Liver (tissue), 3 donors: ENCODE results near the gene MUSK.

Experiments used
- FOXA1 ChIP-seq: IDR thresholded peaks from 2 replicates; pipeline ENCODE4 v1.6.1; 2016; ENCODE audit warnings: antibody characterized with exemption
- FOXA2 ChIP-seq: IDR thresholded peaks from 2 replicates; pipeline ENCODE4 v1.6.1; 2016; ENCODE audit warnings: antibody characterized with exemption
- HNF4G ChIP-seq: IDR thresholded peaks from 2 replicates; pipeline ENCODE4 v1.6.1; 2016; ENCODE audit warnings: antibody characterized with exemption
- JUND ChIP-seq, 2 donors: IDR thresholded peaks; 2 replicates each; pipeline ENCODE4 v1.6.1; 2016; ENCODE audit warnings: antibody characterized with exemption in 2 of 2
- NR2F2 ChIP-seq: IDR thresholded peaks from 2 replicates; pipeline ENCODE4 v1.6.1; 2016; ENCODE audit warnings: antibody characterized with exemption
- RAD21 ChIP-seq, 2 donors: IDR thresholded peaks; 2 replicates each; pipeline ENCODE4 v1.6.1; 2016; ENCODE audit warnings: antibody characterized with exemption in 2 of 2, mild to moderate bottlenecking in 2 of 2
- TAF1 ChIP-seq: conservative IDR thresholded peaks from 2 replicates; pipeline ENCODE4 v1.6.1; 2016; ENCODE audit warnings: antibody characterized with exemption, mild to moderate bottlenecking
- YY1 ChIP-seq: IDR thresholded peaks from 2 replicates; pipeline ENCODE4 v1.6.1; 2016; ENCODE audit warnings: antibody characterized with exemption, mild to moderate bottlenecking
- TF ChIP-seq, protein P1 (sequence below): IDR thresholded peaks from 2 replicates; pipeline ENCODE4 v1.6.1; 2016; ENCODE audit warnings: antibody characterized with exemption
- TF ChIP-seq, protein P2 (sequence below): fragments of 150-350 bp; IDR thresholded peaks from 2 replicates; pipeline ENCODE4 v1.5.1; 2017; ENCODE audit warnings: improper control_type of control experiment, low read depth, low read length; ENCODE audit not compliant: missing input control
- TF ChIP-seq, protein P3 (sequence below): IDR thresholded peaks from 2 replicates; pipeline ENCODE4 v1.6.1; 2016; ENCODE audit warnings: antibody characterized with exemption
- TF ChIP-seq, protein P4 (sequence below): IDR thresholded peaks from 2 replicates; pipeline ENCODE4 v1.6.1; 2016; ENCODE audit warnings: antibody characterized with exemption
- TF ChIP-seq, protein P5 (sequence below): IDR thresholded peaks from 2 replicates; pipeline ENCODE4 v1.6.1; 2016; ENCODE audit warnings: antibody characterized with exemption, mild to moderate bottlenecking
- donor health status: healthy.
- donor health status: healthy.

DNA sequence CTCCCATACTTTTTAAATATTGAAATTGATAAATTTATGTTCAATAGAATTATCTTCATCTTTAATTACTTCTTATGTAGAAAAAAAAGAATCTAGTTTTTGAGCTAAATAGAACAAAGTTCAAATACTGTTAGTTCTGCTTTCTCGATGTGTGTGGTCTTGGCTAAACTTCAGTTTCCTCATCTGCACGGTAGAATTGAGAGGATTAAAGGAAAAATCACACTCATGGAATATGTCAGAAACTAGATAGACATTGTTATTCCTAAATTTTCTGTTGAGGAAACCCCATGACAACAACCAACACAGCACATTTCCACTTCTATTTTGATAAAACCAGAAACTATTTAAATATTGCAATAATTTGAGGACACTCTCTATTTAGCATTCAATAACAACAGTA, 100.3 kb downstream of the MUSK start:
- TF ChIP-seq, protein P1, sequence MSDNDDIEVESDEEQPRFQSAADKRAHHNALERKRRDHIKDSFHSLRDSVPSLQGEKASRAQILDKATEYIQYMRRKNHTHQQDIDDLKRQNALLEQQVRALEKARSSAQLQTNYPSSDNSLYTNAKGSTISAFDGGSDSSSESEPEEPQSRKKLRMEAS = no peak
- TF ChIP-seq, protein P2, sequence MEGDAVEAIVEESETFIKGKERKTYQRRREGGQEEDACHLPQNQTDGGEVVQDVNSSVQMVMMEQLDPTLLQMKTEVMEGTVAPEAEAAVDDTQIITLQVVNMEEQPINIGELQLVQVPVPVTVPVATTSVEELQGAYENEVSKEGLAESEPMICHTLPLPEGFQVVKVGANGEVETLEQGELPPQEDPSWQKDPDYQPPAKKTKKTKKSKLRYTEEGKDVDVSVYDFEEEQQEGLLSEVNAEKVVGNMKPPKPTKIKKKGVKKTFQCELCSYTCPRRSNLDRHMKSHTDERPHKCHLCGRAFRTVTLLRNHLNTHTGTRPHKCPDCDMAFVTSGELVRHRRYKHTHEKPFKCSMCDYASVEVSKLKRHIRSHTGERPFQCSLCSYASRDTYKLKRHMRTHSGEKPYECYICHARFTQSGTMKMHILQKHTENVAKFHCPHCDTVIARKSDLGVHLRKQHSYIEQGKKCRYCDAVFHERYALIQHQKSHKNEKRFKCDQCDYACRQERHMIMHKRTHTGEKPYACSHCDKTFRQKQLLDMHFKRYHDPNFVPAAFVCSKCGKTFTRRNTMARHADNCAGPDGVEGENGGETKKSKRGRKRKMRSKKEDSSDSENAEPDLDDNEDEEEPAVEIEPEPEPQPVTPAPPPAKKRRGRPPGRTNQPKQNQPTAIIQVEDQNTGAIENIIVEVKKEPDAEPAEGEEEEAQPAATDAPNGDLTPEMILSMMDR = no peak
- TF ChIP-seq RAD21 (IDR thresholded peaks at IDR 0.05) (no peak), HNF4G (no peak), TAF1 (no peak), JUND (IDR thresholded peaks at IDR 0.05) (no peak), NR2F2 (no peak), FOXA1 (no peak), FOXA2 (no peak), YY1 (no peak)
- TF ChIP-seq, protein P3, sequence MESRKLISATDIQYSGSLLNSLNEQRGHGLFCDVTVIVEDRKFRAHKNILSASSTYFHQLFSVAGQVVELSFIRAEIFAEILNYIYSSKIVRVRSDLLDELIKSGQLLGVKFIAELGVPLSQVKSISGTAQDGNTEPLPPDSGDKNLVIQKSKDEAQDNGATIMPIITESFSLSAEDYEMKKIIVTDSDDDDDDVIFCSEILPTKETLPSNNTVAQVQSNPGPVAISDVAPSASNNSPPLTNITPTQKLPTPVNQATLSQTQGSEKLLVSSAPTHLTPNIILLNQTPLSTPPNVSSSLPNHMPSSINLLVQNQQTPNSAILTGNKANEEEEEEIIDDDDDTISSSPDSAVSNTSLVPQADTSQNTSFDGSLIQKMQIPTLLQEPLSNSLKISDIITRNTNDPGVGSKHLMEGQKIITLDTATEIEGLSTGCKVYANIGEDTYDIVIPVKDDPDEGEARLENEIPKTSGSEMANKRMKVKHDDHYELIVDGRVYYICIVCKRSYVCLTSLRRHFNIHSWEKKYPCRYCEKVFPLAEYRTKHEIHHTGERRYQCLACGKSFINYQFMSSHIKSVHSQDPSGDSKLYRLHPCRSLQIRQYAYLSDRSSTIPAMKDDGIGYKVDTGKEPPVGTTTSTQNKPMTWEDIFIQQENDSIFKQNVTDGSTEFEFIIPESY = no peak
- TF ChIP-seq, protein P4, sequence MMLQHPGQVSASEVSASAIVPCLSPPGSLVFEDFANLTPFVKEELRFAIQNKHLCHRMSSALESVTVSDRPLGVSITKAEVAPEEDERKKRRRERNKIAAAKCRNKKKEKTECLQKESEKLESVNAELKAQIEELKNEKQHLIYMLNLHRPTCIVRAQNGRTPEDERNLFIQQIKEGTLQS = no peak
- TF ChIP-seq, protein P5, sequence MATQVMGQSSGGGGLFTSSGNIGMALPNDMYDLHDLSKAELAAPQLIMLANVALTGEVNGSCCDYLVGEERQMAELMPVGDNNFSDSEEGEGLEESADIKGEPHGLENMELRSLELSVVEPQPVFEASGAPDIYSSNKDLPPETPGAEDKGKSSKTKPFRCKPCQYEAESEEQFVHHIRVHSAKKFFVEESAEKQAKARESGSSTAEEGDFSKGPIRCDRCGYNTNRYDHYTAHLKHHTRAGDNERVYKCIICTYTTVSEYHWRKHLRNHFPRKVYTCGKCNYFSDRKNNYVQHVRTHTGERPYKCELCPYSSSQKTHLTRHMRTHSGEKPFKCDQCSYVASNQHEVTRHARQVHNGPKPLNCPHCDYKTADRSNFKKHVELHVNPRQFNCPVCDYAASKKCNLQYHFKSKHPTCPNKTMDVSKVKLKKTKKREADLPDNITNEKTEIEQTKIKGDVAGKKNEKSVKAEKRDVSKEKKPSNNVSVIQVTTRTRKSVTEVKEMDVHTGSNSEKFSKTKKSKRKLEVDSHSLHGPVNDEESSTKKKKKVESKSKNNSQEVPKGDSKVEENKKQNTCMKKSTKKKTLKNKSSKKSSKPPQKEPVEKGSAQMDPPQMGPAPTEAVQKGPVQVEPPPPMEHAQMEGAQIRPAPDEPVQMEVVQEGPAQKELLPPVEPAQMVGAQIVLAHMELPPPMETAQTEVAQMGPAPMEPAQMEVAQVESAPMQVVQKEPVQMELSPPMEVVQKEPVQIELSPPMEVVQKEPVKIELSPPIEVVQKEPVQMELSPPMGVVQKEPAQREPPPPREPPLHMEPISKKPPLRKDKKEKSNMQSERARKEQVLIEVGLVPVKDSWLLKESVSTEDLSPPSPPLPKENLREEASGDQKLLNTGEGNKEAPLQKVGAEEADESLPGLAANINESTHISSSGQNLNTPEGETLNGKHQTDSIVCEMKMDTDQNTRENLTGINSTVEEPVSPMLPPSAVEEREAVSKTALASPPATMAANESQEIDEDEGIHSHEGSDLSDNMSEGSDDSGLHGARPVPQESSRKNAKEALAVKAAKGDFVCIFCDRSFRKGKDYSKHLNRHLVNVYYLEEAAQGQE = no peak
